ENCODE results near the gene SLC39A8. TPM values are rescaled to one million over a fixed set of nuclear protein-coding genes. Genes with fewer than 3 reads are reported as not detected.
"Not testable (repeated sequence)": the region's sequence is repeated elsewhere in the genome, so short reads cannot be mapped to it uniquely, and the experiment has no call there.

SLC39A8 gene
- total RNA-seq, 1 experiment from 2014 or later = 35.9 TPM

- TF ChIP-seq, protein P1, sequence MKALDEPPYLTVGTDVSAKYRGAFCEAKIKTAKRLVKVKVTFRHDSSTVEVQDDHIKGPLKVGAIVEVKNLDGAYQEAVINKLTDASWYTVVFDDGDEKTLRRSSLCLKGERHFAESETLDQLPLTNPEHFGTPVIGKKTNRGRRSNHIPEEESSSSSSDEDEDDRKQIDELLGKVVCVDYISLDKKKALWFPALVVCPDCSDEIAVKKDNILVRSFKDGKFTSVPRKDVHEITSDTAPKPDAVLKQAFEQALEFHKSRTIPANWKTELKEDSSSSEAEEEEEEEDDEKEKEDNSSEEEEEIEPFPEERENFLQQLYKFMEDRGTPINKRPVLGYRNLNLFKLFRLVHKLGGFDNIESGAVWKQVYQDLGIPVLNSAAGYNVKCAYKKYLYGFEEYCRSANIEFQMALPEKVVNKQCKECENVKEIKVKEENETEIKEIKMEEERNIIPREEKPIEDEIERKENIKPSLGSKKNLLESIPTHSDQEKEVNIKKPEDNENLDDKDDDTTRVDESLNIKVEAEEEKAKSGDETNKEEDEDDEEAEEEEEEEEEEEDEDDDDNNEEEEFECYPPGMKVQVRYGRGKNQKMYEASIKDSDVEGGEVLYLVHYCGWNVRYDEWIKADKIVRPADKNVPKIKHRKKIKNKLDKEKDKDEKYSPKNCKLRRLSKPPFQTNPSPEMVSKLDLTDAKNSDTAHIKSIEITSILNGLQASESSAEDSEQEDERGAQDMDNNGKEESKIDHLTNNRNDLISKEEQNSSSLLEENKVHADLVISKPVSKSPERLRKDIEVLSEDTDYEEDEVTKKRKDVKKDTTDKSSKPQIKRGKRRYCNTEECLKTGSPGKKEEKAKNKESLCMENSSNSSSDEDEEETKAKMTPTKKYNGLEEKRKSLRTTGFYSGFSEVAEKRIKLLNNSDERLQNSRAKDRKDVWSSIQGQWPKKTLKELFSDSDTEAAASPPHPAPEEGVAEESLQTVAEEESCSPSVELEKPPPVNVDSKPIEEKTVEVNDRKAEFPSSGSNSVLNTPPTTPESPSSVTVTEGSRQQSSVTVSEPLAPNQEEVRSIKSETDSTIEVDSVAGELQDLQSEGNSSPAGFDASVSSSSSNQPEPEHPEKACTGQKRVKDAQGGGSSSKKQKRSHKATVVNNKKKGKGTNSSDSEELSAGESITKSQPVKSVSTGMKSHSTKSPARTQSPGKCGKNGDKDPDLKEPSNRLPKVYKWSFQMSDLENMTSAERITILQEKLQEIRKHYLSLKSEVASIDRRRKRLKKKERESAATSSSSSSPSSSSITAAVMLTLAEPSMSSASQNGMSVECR (CRISPR knock-in tag; IDR thresholded peaks at IDR 0.05; ENCODE audit: borderline replicate concordance) = no peak
These were observed 98.2 kb downstream of the SLC39A8 start (continued) for GRCh38 chr4:102247041-102247440.

- DNase-seq (ENCODE audit: low spot score) (no peak), ATAC-seq (no peak)
- ChIA-PET POLR2A (no interaction called here), CTCF (interaction anchor here (0.9 to 1.4 kb wide), 2 partner anchors 12 to 184 kb away, joined by 3 to 4 read pairs; no protein-coding TSS in a partner anchor)
- Mint-ChIP-seq H3K36me3 (peaks cover 24% of the 10 kb centered on the region), H3K4me1 (no peaks in the 10 kb centered on the region), H3K4me3 (no peak overlapping the region), H3K27ac (no peak overlapping the region), H3K9me3 (peaks cover 50% of the 10 kb centered on the region), H3K27me3 (ENCODE audit: low read depth) (no peaks in the 10 kb centered on the region)
- TF ChIP-seq ATF2 (CRISPR knock-in tag; IDR thresholded peaks at IDR 0.05; ENCODE audit: borderline replicate concordance, low read depth) (no peak), ZBTB21 (CRISPR knock-in tag; IDR thresholded peaks at IDR 0.05; ENCODE audit: borderline replicate concordance) (no peak), SOX15 (CRISPR knock-in tag; IDR thresholded peaks at IDR 0.05) (no peak)
These were observed 98.9 kb downstream of the SLC39A8 start for GRCh38 chr4:102246416-102246815.

DNA sequence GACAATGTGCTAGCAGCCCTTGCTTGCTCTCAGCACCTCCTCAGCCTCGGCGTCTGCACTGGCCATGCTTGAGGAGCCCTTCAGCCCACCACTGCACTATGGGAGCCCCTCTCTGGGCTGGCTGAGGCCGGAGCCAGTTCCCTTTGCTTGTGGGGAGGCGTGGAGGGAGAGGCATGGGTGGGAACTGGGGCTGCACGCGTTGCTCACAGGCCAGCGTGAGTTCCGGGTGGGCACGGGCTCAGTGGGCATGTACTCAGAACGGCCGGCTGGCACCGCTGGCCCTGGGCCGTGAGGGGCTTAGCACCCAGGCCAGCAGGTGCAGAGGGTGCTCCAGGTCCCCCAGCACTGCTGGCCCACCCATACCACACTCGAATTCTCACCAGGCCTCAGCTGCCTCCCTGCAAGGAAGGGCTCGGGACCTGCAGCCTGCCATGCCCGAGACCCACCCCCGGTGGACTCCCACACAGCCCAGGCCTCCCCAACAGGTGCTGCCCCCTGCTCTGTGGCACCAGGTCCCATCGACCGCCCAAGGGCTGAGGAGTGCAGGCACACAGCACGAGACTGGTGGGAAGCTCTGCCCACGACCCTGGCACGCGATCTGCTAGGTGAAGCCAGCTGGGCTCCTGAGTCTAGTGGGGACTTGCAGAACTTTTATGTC lies 100.3 kb downstream of the SLC39A8 start:
- no peak for ATAC-seq
- CTCF ChIA-PET = no interaction called here
- POLR2A ChIA-PET = no interaction called here

DNA sequence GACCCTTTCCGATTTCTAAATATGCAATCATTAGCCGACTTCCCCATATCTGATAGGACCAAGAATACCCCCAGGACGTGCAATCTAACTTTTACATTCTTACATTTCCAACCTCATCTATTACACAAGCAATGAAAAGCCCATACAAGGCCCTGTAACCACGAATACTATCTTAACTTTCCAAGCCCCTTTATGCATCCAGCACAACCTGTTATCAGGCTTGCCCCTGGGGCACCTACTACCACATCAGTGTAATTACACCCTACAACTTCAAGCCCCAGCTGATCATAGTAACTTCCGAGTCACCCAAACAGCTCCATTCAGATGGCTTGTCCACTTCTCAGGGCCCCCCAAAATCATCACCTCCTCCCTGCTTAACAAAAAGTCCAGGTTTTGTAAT lies 102.0 kb downstream of the SLC39A8 start:
- H3K36me3 Mint-ChIP-seq = peaks cover 18% of the 10 kb centered on the region
- H3K27ac Mint-ChIP-seq; ATAC-seq; H3K4me3 Mint-ChIP-seq; CTCF ChIA-PET; H3K4me1 Mint-ChIP-seq; H3K27me3 Mint-ChIP-seq (ENCODE audit: low read depth); POLR2A ChIA-PET; DNase-seq (ENCODE audit: low spot score): not testable (repeated sequence)
- peaks cover 53% of the 10 kb centered on the region for H3K9me3 Mint-ChIP-seq

More for the DNA sequence above, 100.3 kb downstream of the SLC39A8 start:
- Mint-ChIP-seq H3K36me3 (peaks cover 24% of the 10 kb centered on the region), H3K9me3 (peaks cover 58% of the 10 kb centered on the region), H3K4me1 (no peaks in the 10 kb centered on the region), H3K27me3 (ENCODE audit: low read depth) (no peaks in the 10 kb centered on the region), H3K4me3 (no peak overlapping the region), H3K27ac (no peak overlapping the region)
- TF ChIP-seq MAX (CRISPR knock-in tag; IDR thresholded peaks at IDR 0.05) (no peak), FOXP1 (CRISPR knock-in tag; IDR thresholded peaks at IDR 0.05; ENCODE audit: borderline replicate concordance) (no peak), NFATC4 (CRISPR knock-in tag; IDR thresholded peaks at IDR 0.05) (no peak), PRDM15 (CRISPR knock-in tag; IDR thresholded peaks at IDR 0.05) (no peak), ZNF121 (CRISPR knock-in tag; IDR thresholded peaks at IDR 0.05) (no peak), ZNF423 (CRISPR knock-in tag; IDR thresholded peaks at IDR 0.05) (no peak), ERG (CRISPR knock-in tag; IDR thresholded peaks at IDR 0.05) (no peak), TP53 (CRISPR knock-in tag; IDR thresholded peaks at IDR 0.05) (no peak), HMGA2 (CRISPR knock-in tag; IDR thresholded peaks at IDR 0.05) (no peak), NFE2L1 (CRISPR knock-in tag; IDR thresholded peaks at IDR 0.05) (no peak)
- no peak for DNase-seq (ENCODE audit: low spot score)
